22Rv1 (cell line): ENCODE measurements around the gene SRA1.
"Not testable (repeated sequence)": the region's sequence is repeated elsewhere in the genome, so short reads cannot be mapped to it uniquely, and the experiment has no call there.

ENCODE experiments used
- H3K27ac ChIP-seq: fragments of 450-650 bp; 2 replicates; pipeline ENCODE4 v1.5.1; 2017
- CTCF ChIP-seq: fragments of 450-650 bp; IDR thresholded peaks from 2 replicates; pipeline ENCODE4 v1.5.1; 2017; ENCODE audit warnings: mild to moderate bottlenecking
- ZFX ChIP-seq: fragments of 450-650 bp; IDR thresholded peaks from 2 replicates; pipeline ENCODE4 v1.6.1; 2017; ENCODE audit warnings: antibody characterized with exemption, borderline replicate concordance

The SRA1 gene

GRCh38 chr5:140596321-140596741 lies 39.1 kb upstream of the SRA1 start:
- TF ChIP-seq CTCF, result no peak
- TF ChIP-seq ZFX, result no peak
- no peak overlapping the region for H3K27ac ChIP-seq

- TF ChIP-seq ZFX (no peak), CTCF (no peak)
- H3K27ac ChIP-seq, result no peak overlapping the region
Observed at GRCh38 chr5:140595538-140596300, 38.4 kb upstream of the SRA1 start.

GRCh38 chr5:140594169-140594568 lies 36.9 kb upstream of the SRA1 start:
- TF ChIP-seq CTCF (no peak), ZFX (no peak)
- no peak overlapping the region for H3K27ac ChIP-seq

- not testable (repeated sequence) for H3K27ac ChIP-seq
Observed at GRCh38 chr5:140593070-140593469, 35.8 kb upstream of the SRA1 start.

GRCh38 chr5:140591747-140592372 lies 34.6 kb upstream of the SRA1 start:
- TF ChIP-seq ZFX, result no peak
- no peak for TF ChIP-seq CTCF

GRCh38 chr5:140590861-140591260 lies 33.6 kb upstream of the SRA1 start:
- H3K27ac ChIP-seq, result no peak overlapping the region
- no peak for TF ChIP-seq ZFX

More at GRCh38 chr5:140591747-140592372, 34.6 kb upstream of the SRA1 start:
- no peak overlapping the region for H3K27ac ChIP-seq

GRCh38 chr5:140588311-140589070 lies 31.2 kb upstream of the SRA1 start:
- H3K27ac ChIP-seq, result no peak overlapping the region
- TF ChIP-seq CTCF, result no peak
- no peak for TF ChIP-seq ZFX

GRCh38 chr5:140587495-140587894 lies 30.2 kb upstream of the SRA1 start:
- no peak overlapping the region for H3K27ac ChIP-seq
- no peak for TF ChIP-seq ZFX
- no peak for TF ChIP-seq CTCF

GRCh38 chr5:140579188-140579747 lies 22.0 kb upstream of the SRA1 start:
- not testable (repeated sequence) for H3K27ac ChIP-seq
